Measurements from ENCODE around the gene COL6A2. TPM values are rescaled to one million over a fixed set of nuclear protein-coding genes. Genes with fewer than 3 reads are reported as not detected.
A peak's percentile ranks its signal among the peaks of the same experiment; 100 is the strongest.

COL6A2 gene
- total and polyA plus RNA-seq, 8 donors = 15.2 to 135 (median 65.5) TPM

- 45 to 66% methylated on average over 4 of the region's 4 CpGs for WGBS, 2 donors
- DNase-seq (peak in 3 of 6 donors; percentile 11 to 38 (median 37)), FAIRE-seq (no peak), ATAC-seq (no peak)
- no peak for TF ChIP-seq CTCF (IDR thresholded peaks at IDR 0.05)
- intact Hi-C loops (cut with DNase I) = no loop called here
- Histone ChIP-seq H3K4me3 (no peak overlapping the region), H3K27ac (no peak overlapping the region), H3K9me3 (no peaks in the 10 kb centered on the region), H3K27me3 (no peaks in the 10 kb centered on the region), H3K4me1 (no peaks in the 10 kb centered on the region), H3K36me3 (no peaks in the 10 kb centered on the region)
These were observed 46.7 kb downstream of the COL6A2 start for GRCh38 chr21:46144464-46145070.

- Histone ChIP-seq H3K27ac (no peak overlapping the region), H3K4me3 (no peak overlapping the region), H3K36me3 (no peaks in the 10 kb centered on the region), H3K27me3 (no peaks in the 10 kb centered on the region), H3K4me1 (no peaks in the 10 kb centered on the region), H3K9me3 (no peaks in the 10 kb centered on the region)
- TF ChIP-seq CTCF (IDR thresholded peaks at IDR 0.05) = no peak
- ATAC-seq (no peak), DNase-seq (peak in 3 of 6 donors; percentile 43 to 77 (median 58)), FAIRE-seq (no peak)
- 81 to 92% methylated on average over 29 to 50 of the region's 51 CpGs for WGBS, 2 donors
- intact Hi-C loops (cut with DNase I) = no loop called here
These were observed 47.4 kb downstream of the COL6A2 start for GRCh38 chr21:46145159-46145839.

GRCh38 chr21:46145840-46146691 is 48.2 kb downstream of the COL6A2 start:
- Histone ChIP-seq H3K4me3 (no peak overlapping the region), H3K9me3 (no peaks in the 10 kb centered on the region), H3K36me3 (no peaks in the 10 kb centered on the region), H3K27ac (no peak overlapping the region), H3K27me3 (no peaks in the 10 kb centered on the region), H3K4me1 (no peaks in the 10 kb centered on the region)
- DNase-seq (peak in 3 of 6 donors; percentile 27 to 74 (median 55)), ATAC-seq (no peak), FAIRE-seq (no peak)
- TF ChIP-seq CTCF (IDR thresholded peaks at IDR 0.05) = no peak
- intact Hi-C loops (cut with DNase I) = no loop called here
- 80 to 89% methylated on average over 50 to 60 of the region's 60 CpGs for WGBS, 2 donors

GRCh38 chr21:46146856-46147255 is 48.9 kb downstream of the COL6A2 start:
- ATAC-seq (no peak), FAIRE-seq (no peak), DNase-seq (peak in 3 of 6 donors; percentile 12 to 51 (median 35))
- Histone ChIP-seq H3K4me3 (no peak overlapping the region), H3K27me3 (no peaks in the 10 kb centered on the region), H3K4me1 (no peaks in the 10 kb centered on the region), H3K27ac (no peak overlapping the region), H3K9me3 (no peaks in the 10 kb centered on the region), H3K36me3 (no peaks in the 10 kb centered on the region)
- TF ChIP-seq CTCF (IDR thresholded peaks at IDR 0.05) = no peak
- WGBS, 2 donors = 61 to 68% methylated on average over 13 to 14 of the region's 14 CpGs
- intact Hi-C loops (cut with DNase I) = no loop called here
